WTC11 (cell line): ENCODE data around the gene ANKRD33.

ENCODE experiments used
- CTCF ChIP-seq: fragments of 200-600 bp; IDR thresholded peaks from 2 replicates; pipeline ENCODE4 v1.8.0; 2022; ENCODE audit warnings: antibody characterized with exemption
- E2F4 ChIP-seq: sonication (generic); formaldehyde crosslinking; IDR thresholded peaks from 2 replicates; pipeline ENCODE4 v1.8.1; 2022; ENCODE audit warnings: low read depth, mild to moderate bottlenecking, moderate library complexity, missing genetic modification reagents, borderline replicate concordance

GRCh38 chr12:51926064-51926632 lies 38.2 kb downstream of the ANKRD33 start:
- TF ChIP-seq CTCF (no peak), E2F4 (no peak)
